ENCODE data around the gene PCSK5.

DNA sequence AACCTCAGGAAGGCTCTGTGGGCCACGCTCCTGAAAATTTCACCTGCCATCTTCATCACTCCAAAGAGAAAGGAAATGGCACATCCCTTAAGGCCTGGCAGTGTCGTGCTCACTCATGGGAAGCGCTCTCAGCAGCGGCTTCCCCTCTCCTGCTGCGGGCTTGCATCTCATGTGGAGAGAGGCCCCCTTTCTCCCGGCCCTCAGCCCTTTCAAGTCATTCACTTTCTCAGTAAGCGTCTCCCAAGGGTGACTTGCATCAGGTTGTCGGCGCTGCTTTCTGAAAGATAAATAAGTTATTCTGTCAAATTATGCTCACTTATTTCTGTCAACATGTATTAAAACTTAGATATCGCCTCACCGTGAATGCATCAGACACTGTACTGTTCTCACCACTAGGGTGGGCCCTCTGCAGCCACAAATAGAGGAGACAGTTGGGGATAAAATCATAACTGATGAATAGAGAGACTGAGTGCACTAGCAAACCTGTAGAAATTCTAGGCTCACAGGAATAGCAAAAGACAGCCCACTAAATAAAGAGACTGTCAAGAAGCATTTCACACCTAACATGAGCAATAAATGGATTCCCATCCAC is 329.2 kb downstream of the PCSK5 start:
- TF ChIP-seq, protein P1, sequence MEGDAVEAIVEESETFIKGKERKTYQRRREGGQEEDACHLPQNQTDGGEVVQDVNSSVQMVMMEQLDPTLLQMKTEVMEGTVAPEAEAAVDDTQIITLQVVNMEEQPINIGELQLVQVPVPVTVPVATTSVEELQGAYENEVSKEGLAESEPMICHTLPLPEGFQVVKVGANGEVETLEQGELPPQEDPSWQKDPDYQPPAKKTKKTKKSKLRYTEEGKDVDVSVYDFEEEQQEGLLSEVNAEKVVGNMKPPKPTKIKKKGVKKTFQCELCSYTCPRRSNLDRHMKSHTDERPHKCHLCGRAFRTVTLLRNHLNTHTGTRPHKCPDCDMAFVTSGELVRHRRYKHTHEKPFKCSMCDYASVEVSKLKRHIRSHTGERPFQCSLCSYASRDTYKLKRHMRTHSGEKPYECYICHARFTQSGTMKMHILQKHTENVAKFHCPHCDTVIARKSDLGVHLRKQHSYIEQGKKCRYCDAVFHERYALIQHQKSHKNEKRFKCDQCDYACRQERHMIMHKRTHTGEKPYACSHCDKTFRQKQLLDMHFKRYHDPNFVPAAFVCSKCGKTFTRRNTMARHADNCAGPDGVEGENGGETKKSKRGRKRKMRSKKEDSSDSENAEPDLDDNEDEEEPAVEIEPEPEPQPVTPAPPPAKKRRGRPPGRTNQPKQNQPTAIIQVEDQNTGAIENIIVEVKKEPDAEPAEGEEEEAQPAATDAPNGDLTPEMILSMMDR (IDR thresholded peaks at IDR 0.05; ENCODE audit: low read length) = no peak
- TF ChIP-seq EZH2 (optimal IDR thresholded peaks at IDR 0.05; ENCODE audit: low read depth, low read length) = no peak
